Measurements from ENCODE around the gene CCDC97. TPM values are rescaled to one million over a fixed set of nuclear protein-coding genes. Genes with fewer than 3 reads are reported as not detected.

CCDC97 gene
- polyA plus RNA-seq, 1 experiment = 8.5 TPM

DNA sequence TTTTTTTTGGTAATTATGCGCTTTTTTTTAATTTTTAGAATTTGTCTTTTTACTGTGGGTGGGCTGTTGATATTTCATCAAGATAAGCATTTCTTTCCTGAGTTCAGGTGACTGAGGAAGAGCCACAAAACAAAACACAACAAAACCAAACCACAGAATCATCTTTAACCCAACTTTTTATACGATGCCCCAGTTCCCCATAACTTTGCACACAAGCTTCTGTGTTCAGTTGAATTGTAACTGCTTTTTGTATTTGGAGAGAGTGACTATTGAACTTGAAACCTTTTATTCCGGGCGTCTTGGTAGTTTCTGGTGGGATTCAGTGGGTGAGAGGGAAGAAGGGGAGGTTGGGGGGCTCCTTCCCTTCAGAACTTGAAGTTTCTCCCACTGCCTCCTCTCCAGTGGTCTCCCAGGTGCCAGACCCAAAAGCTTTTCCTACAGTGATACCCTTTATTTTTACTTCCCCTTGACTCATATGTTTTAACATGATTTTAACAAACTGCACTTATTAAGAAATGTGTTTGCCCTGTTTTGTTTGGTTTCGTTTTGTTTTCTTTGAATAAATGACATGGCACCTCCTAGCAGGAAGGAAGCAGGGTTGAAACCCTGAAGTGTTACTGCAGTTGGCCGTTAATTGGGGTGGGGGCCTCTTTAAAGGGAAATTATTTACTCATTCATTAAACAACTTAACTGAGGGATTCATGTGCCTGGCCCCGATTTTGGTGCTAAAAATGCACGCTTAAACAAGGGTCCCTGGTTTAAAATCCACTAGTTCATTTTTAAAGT, 2.7 kb upstream of the CCDC97 start:
- POLR2A ChIA-PET = no interaction called here
- Histone ChIP-seq H3K4me3 (ENCODE audit: low read depth, low read length) (no peak overlapping the region), H3K27ac (ENCODE audit: low read depth, low read length) (no peak overlapping the region), H3K9me3 (ENCODE audit: control insufficient read depth, insufficient read depth, low read length) (no peaks in the 10 kb centered on the region), H3K27me3 (ENCODE audit: control insufficient read depth, insufficient read depth, low read length) (no peaks in the 10 kb centered on the region)
- TF ChIP-seq, protein P1, sequence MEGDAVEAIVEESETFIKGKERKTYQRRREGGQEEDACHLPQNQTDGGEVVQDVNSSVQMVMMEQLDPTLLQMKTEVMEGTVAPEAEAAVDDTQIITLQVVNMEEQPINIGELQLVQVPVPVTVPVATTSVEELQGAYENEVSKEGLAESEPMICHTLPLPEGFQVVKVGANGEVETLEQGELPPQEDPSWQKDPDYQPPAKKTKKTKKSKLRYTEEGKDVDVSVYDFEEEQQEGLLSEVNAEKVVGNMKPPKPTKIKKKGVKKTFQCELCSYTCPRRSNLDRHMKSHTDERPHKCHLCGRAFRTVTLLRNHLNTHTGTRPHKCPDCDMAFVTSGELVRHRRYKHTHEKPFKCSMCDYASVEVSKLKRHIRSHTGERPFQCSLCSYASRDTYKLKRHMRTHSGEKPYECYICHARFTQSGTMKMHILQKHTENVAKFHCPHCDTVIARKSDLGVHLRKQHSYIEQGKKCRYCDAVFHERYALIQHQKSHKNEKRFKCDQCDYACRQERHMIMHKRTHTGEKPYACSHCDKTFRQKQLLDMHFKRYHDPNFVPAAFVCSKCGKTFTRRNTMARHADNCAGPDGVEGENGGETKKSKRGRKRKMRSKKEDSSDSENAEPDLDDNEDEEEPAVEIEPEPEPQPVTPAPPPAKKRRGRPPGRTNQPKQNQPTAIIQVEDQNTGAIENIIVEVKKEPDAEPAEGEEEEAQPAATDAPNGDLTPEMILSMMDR (IDR thresholded peaks at IDR 0.05; ENCODE audit: low read depth, low read length) = no peak
- CTCF ChIA-PET = interaction anchor here (0.5 to 2.9 kb wide), 10 partner anchors 10 to 887 kb away, joined by 3 to 72 read pairs (median 7); no protein-coding TSS in a partner anchor
- DNase-seq (ENCODE audit: low read depth, low spot score) = no peak

DNA sequence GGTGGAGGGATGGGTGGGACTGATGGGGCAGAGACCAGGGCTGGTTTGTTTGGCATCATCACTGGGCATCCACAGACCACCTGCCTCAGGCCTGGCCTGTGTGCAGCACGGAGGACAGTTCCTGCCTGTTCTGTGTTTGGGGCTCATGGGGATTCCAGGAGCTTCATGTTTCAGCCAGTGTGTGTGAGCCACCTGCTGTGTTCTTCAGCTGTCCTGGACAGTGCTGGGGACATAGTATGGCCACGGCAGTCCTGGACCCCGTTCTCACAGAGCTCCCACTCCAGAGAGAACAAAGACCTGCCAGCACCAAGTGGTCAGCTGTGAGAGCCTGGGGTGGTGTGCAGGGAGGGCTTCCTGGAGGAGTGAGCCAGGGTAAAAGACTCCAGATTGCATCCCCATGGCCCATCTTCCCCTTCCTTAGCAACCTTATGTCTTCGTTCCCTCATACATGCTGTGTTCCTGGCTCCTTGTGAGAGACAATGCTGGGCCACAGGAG, 2.0 kb upstream of the CCDC97 start:
- TF ChIP-seq, protein P1 (IDR thresholded peaks at IDR 0.05; ENCODE audit: low read depth, low read length) = no peak
- POLR2A ChIA-PET = interaction anchor here (0.6 to 1.2 kb wide), 3 partner anchors 10 to 45 kb away, joined by 3 to 5 read pairs (median 4); no protein-coding TSS in a partner anchor
- H3K27ac ChIP-seq (ENCODE audit: low read depth, low read length) = peak overlapping the region; percentile 42
- no peaks in the 10 kb centered on the region for H3K9me3 ChIP-seq (ENCODE audit: control insufficient read depth, insufficient read depth, low read length)
- no peak overlapping the region for H3K4me3 ChIP-seq (ENCODE audit: low read depth, low read length)
- no peaks in the 10 kb centered on the region for H3K27me3 ChIP-seq (ENCODE audit: control insufficient read depth, insufficient read depth, low read length)
- no peak for DNase-seq (ENCODE audit: low read depth, low spot score)
- CTCF ChIA-PET = interaction anchor here (0.5 to 2.9 kb wide), 18 partner anchors 9 to 886 kb away, joined by 3 to 72 read pairs (median 6); partner anchors contain the start of gene AXL

DNA sequence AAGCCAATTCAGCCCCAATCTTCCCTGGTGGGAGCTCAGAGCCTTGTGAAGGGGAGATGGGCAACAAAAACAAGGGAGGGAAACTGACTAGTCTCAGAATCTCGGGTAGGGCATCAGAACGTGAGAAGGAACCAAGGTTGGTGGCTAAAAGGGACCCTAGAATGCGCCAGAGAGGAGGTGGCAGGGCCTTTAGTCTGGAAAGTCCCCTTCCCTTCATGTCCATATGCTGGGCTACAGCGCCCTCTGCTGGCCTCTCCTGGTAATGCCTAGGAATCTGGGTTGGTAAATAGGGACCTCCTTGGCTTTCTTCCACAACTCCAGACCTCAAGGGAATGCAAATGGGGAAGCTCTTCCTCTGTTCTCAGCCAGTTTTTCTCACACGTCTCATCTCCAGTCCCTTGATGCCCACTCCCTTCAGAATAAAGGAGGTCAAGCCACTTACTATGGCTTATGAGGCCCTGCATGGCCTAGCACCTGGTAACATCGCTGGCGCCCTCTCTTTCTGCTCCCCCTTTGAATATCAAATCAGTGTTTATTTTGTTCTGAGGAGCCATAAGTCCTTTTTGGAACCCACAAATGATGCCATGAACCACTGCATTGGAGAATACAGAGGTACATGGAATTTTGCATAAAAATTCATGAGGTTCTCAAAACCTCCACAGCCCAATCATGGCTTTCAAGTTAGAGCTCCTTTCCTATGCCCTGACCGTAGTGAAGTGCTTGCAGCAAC, 1.4 kb upstream of the CCDC97 start:
- POLR2A ChIA-PET = interaction anchor here (0.6 to 1.2 kb wide), 6 partner anchors 9 to 44 kb away, joined by 3 to 8 read pairs (median 4); no protein-coding TSS in a partner anchor
- Histone ChIP-seq H3K9me3 (ENCODE audit: control insufficient read depth, insufficient read depth, low read length) (no peaks in the 10 kb centered on the region), H3K27me3 (ENCODE audit: control insufficient read depth, insufficient read depth, low read length) (no peaks in the 10 kb centered on the region), H3K4me3 (ENCODE audit: low read depth, low read length) (peak overlapping the region; percentile 93), H3K27ac (ENCODE audit: low read depth, low read length) (peak overlapping the region; percentile 47)
- DNase-seq (ENCODE audit: low read depth, low spot score) = peak; percentile 69
- CTCF ChIA-PET = interaction anchor here (0.6 to 2.9 kb wide), 38 partner anchors 9 to 591 kb away, joined by 3 to 72 read pairs (median 4); partner anchors contain the start of genes AXL, DMAC2 and RAB4B
- TF ChIP-seq, protein P1 (IDR thresholded peaks at IDR 0.05; ENCODE audit: low read depth, low read length) = peak; percentile 97

GRCh38 chr19:41309180-41310032, 566 bp upstream of the CCDC97 start:
- no peak for DNase-seq (ENCODE audit: low read depth, low spot score)
- ChIA-PET POLR2A (interaction anchor here (0.7 to 1.8 kb wide), 7 partner anchors 8 to 55 kb away, joined by 4 to 8 read pairs (median 5); partner anchors contain the start of genes B9D2 and TGFB1), CTCF (interaction anchor here (0.6 to 2.9 kb wide), 35 partner anchors 8 to 590 kb away, joined by 3 to 72 read pairs (median 4); partner anchors contain the start of genes DMAC2 and RAB4B)
- no peaks in the 10 kb centered on the region for H3K9me3 ChIP-seq (ENCODE audit: control insufficient read depth, insufficient read depth, low read length)
- H3K27ac ChIP-seq (ENCODE audit: low read depth, low read length) = peak overlapping the region; percentile 98
- TF ChIP-seq, protein P1 (IDR thresholded peaks at IDR 0.05; ENCODE audit: low read depth, low read length) = no peak
- peak overlapping the region; percentile 93 for H3K4me3 ChIP-seq (ENCODE audit: low read depth, low read length)
- no peaks in the 10 kb centered on the region for H3K27me3 ChIP-seq (ENCODE audit: control insufficient read depth, insufficient read depth, low read length)
